ENCODE measurements around the gene A3GALT2.
"Not testable (repeated sequence)": the region's sequence is repeated elsewhere in the genome, so short reads cannot be mapped to it uniquely, and the experiment has no call there.

DNA sequence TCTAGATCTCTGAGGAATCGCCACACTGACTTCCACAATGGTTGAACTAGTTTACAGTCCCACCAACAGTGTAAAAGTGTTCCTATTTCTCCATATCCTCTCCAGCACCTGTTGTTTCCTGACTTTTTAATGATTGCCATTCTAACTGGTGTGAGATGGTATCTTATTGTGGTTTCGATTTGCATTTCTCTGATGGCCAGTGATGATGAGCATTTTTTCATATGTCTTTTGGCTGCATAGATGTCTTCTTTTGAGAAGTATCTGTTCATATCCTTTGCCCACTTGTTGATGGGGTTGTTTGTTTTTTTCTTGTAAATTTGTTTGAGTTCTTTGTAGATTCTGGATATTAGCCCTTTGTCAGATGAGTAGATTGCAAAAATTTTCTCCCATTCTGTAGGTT lies 30.3 kb downstream of the A3GALT2 start:
- TF ChIP-seq, protein P1, sequence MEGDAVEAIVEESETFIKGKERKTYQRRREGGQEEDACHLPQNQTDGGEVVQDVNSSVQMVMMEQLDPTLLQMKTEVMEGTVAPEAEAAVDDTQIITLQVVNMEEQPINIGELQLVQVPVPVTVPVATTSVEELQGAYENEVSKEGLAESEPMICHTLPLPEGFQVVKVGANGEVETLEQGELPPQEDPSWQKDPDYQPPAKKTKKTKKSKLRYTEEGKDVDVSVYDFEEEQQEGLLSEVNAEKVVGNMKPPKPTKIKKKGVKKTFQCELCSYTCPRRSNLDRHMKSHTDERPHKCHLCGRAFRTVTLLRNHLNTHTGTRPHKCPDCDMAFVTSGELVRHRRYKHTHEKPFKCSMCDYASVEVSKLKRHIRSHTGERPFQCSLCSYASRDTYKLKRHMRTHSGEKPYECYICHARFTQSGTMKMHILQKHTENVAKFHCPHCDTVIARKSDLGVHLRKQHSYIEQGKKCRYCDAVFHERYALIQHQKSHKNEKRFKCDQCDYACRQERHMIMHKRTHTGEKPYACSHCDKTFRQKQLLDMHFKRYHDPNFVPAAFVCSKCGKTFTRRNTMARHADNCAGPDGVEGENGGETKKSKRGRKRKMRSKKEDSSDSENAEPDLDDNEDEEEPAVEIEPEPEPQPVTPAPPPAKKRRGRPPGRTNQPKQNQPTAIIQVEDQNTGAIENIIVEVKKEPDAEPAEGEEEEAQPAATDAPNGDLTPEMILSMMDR (IDR thresholded peaks at IDR 0.05) = not testable (repeated sequence)
- not testable (repeated sequence) for TF ChIP-seq POLR2A (IDR thresholded peaks at IDR 0.05)

Data from thyroid gland (tissue), 4 donors.